Skin epidermis (tissue), 12 donors: Measurements from ENCODE around the gene VBP1.
"Not testable (repeated sequence)": the region's sequence is repeated elsewhere in the genome, so short reads cannot be mapped to it uniquely, and the experiment has no call there.

Experiments
- H3K27ac ChIP-seq, 21 experiments: fragments of 200-600 bp; sonication (generic) in 11 of 21; one replicate each; pipeline ENCODE4 v1.5.0; 2020; ENCODE audit warnings: mild to moderate bottlenecking in 3 of 21, inconsistent platforms in 2 of 21, moderate library complexity in 2 of 21
- H3K4me3 ChIP-seq, 7 experiments: fragments of 200-600 bp; sonication (generic) in 2 of 7; one replicate each; pipeline ENCODE4 v1.5.0; 2020; ENCODE audit warnings: inconsistent platforms in 2 of 7, mild to moderate bottlenecking in 2 of 7, moderate library complexity in 1 of 7

The VBP1 gene

GRCh38 chrX:155262970-155263754 is 46.9 kb downstream of the VBP1 start:
- H3K4me3 ChIP-seq = peak overlapping the region in 2 of 7 experiments; percentile 34 to 40
- H3K27ac ChIP-seq = peak overlapping the region in 1 of 21 experiments; percentile 70

GRCh38 chrX:155263854-155264628 is 47.8 kb downstream of the VBP1 start, which contains the start of gene RAB39B:
RAB39B (minus strand) TSS chrX:155264491; CDS start chrX:155264288, 203 bp downstream.
- Histone ChIP-seq H3K4me3 (peak within 1 kb of the TSS; percentile 22 to 40 (median 30)), H3K27ac (peak within 1 kb of the TSS in 7 of 21 experiments; percentile 12 to 70 (median 35))

- Histone ChIP-seq H3K4me3 (no peak overlapping the region), H3K27ac (no peak overlapping the region)
Observed at GRCh38 chrX:155266439-155266838, 50.2 kb downstream of the VBP1 start.

GRCh38 chrX:155267995-155268394 is 51.7 kb downstream of the VBP1 start:
- not testable (repeated sequence) for H3K4me3 ChIP-seq, H3K27ac ChIP-seq

GRCh38 chrX:155270969-155271368 is 54.7 kb downstream of the VBP1 start:
- Histone ChIP-seq H3K27ac (no peak overlapping the region), H3K4me3 (no peak overlapping the region)

GRCh38 chrX:155279873-155280272 is 63.6 kb downstream of the VBP1 start:
- H3K4me3 ChIP-seq = no peak overlapping the region
- H3K27ac ChIP-seq = no peak overlapping the region
